HepG2 (cell line): ENCODE results near the gene BID. TPM values are rescaled to one million over a fixed set of nuclear protein-coding genes. Genes with fewer than 3 reads are reported as not detected.

ENCODE experiments used
- ATAC-seq: fragments of 200-7000 bp; cut with Tn5 transposase; 3 replicates; pipeline ENCODE4 v1.9.1; 2020; ENCODE audit warnings: mild to moderate bottlenecking, moderate library complexity
- BruUV-seq: library from RNA; stranded (reverse); fragments of 400-500 nt; replicated peaks from 2 replicates; lab custom pipeline; 2021; lab: Mats Ljungman, UMichigan
- CTCF ChIA-PET: fragments of 300-600 bp; formaldehyde crosslinking; extraction: SDS; loops from one replicate; lab custom pipeline; 2021; ENCODE audit warnings: low total read pairs, inconsistent platforms, low intra/inter-chr PET ratio; lab: Yijun Ruan, JAX
- POLR2A ChIA-PET: fragments of 350-600 bp; sonication (Branson Sonifier 250); formaldehyde crosslinking; loops from one replicate; lab custom pipeline; 2020; ENCODE audit warnings: antibody characterized with exemption, inconsistent platforms; lab: Yijun Ruan, JAX
- DNase-seq: peaks from one replicate; pipeline ENCODE4 v3.0.0-alpha.2; 2015; ENCODE audit warnings: low spot score
- FAIRE-seq: peaks from 3 replicates; lab custom pipeline; 2011; peaks lifted over from hg19 to GRCh38; lab: Jason Lieb, UNC
- H2AFZ ChIP-seq: one replicate; pipeline ENCODE4 v1.6.1; 2011; ENCODE audit warnings: low read length, inconsistent platforms
- H3K27ac ChIP-seq: fragments of 300-600 bp; 3 replicates; pipeline ENCODE4 v1.8.0; 2011; ENCODE audit warnings: mixed run types, mild to moderate bottlenecking, mixed read lengths, low read length, inconsistent platforms; ENCODE audit not compliant: insufficient read depth; ENCODE audit errors: extremely low read length
- H3K27me3 ChIP-seq, 2 experiments: fragments of 200-600 bp in 1 of 2; 2 replicates in 1 of 2; 3 replicates in 1 of 2; pipeline versions ENCODE4 v1.6.0 to v1.8.0; 2011; ENCODE audit warnings: low read length in 2 of 2, mild to moderate bottlenecking in 2 of 2, moderate library complexity in 2 of 2, inconsistent platforms in 1 of 2; ENCODE audit not compliant: insufficient read depth in 2 of 2, control insufficient read depth in 1 of 2
- H3K36me3 ChIP-seq, 2 experiments: fragments of 200-600 bp in 1 of 2; replicated peaks in 1 of 2; 2 replicates in 1 of 2; 3 replicates in 1 of 2; pipeline versions ENCODE4 v1.5.1 to v1.8.0; 2011; ENCODE audit warnings: low read length in 2 of 2, inconsistent platforms in 1 of 2; ENCODE audit not compliant: insufficient read depth in 2 of 2, control insufficient read depth in 1 of 2
- H3K4me1 ChIP-seq: 2 replicates; pipeline ENCODE4 v1.5.1; 2012; ENCODE audit warnings: low read length, inconsistent platforms; ENCODE audit not compliant: insufficient read depth
- H3K4me2 ChIP-seq: 2 replicates; pipeline ENCODE4 v1.6.0; 2011; ENCODE audit warnings: low read depth, low read length, inconsistent platforms
- H3K4me3 ChIP-seq, 3 experiments: fragments of 200-600 bp in 1 of 3; sonication (generic), shearing (Covaris generic) in 1 of 3; replicated peaks in 1 of 3; 2 replicates each; pipeline ENCODE4 v1.5.1; 2011 to 2016; ENCODE audit warnings: low read length in 3 of 3, inconsistent platforms in 2 of 3, low read depth in 2 of 3, mild to moderate bottlenecking in 2 of 3, control low read depth in 1 of 3, mixed read lengths in 1 of 3; ENCODE audit not compliant: insufficient read depth in 1 of 3
- H3K79me2 ChIP-seq: one replicate; pipeline ENCODE4 v1.6.1; 2011; ENCODE audit warnings: low read length, inconsistent platforms; ENCODE audit not compliant: insufficient read depth
- H3K9ac ChIP-seq: 2 replicates; pipeline ENCODE4 v1.6.0; 2011; ENCODE audit warnings: mild to moderate bottlenecking, low read depth, low read length, inconsistent platforms; ENCODE audit not compliant: insufficient read depth
- H3K9me3 ChIP-seq: 2 replicates; pipeline ENCODE4 v1.5.1; 2012; ENCODE audit warnings: mild to moderate bottlenecking, low read length
- H4K20me1 ChIP-seq: 2 replicates; pipeline ENCODE4 v1.6.0; 2011; ENCODE audit warnings: inconsistent platforms, mild to moderate bottlenecking, low read length, moderate library complexity; ENCODE audit not compliant: insufficient read depth
- DRAP1 ChIP-seq: IDR thresholded peaks from 2 replicates; pipeline ENCODE4 v1.6.1; 2016; ENCODE audit warnings: missing genetic modification reagents, missing compliant biosample characterization
- EHMT2 ChIP-seq: fragments of 200-600 bp; sonication (generic); IDR thresholded peaks from 2 replicates; pipeline ENCODE4 v1.7.0; 2017; ENCODE audit warnings: antibody characterized with exemption, low read depth, low read length, borderline replicate concordance
- NFAT5 ChIP-seq: sonication (generic); formaldehyde crosslinking; IDR thresholded peaks from 2 replicates; pipeline ENCODE4 v1.4.0; 2020; ENCODE audit warnings: missing genetic modification reagents
- ZBTB1 ChIP-seq: sonication (generic); formaldehyde crosslinking; IDR thresholded peaks from 2 replicates; pipeline ENCODE4 v1.4.0; 2020; ENCODE audit warnings: missing genetic modification reagents, borderline replicate concordance
- ZMYM2 ChIP-seq: sonication (generic); formaldehyde crosslinking; IDR thresholded peaks from 2 replicates; pipeline ENCODE4 v1.8.0; 2022; ENCODE audit warnings: mild to moderate bottlenecking, missing genetic modification reagents
- WGBS: methylation state at CpG from one replicate; pipeline ENCODE4 v1.1.6; 2017; ENCODE audit warnings: low lambda C conversion rate; 5-methylcytosine and 5-hydroxymethylcytosine counted together
- in situ Hi-C: cut with HindIII; loops from 2 replicates; pipeline ENCODE4 v1.10.0; 2017; ENCODE audit warnings: low pct_unique_long_range_greater_than_20kb; ENCODE audit not compliant: extremely low pct_ligation_motif_present
- intact Hi-C: fragments of 100-400 bp; cut with micrococcal nuclease; formaldehyde crosslinking; loops from one replicate; pipeline ENCODE4 v1.10.0; 2022; ENCODE audit not compliant: unreplicated experiment
- polyA plus RNA-seq, 8 experiments: library from polyadenylated mRNA; depleted of rRNA in 3 of 8; stranded (reverse) in 7 of 8; unstranded in 1 of 8; fragments of >200 nt; fragmentation: Illumina TruSeq in 4 of 8; extraction: Trizol in 4 of 8; gene quantifications; 2 replicates each; pipeline versions ENCODE4 v1.2.1 to v1.2.3, GENCODE V29; 2011 to 2016; ENCODE audit warnings: low read depth in 4 of 8, missing spikeins in 1 of 8, mixed read lengths in 1 of 8; ENCODE audit not compliant: insufficient read depth in 1 of 8
- total RNA-seq, 5 experiments: library from RNA; depleted of rRNA; stranded (reverse); fragments of >200 nt; fragmentation: Illumina TruSeq; extraction: Trizol; gene quantifications; 2 replicates each; pipeline ENCODE4 v1.2.3, GENCODE V29; 2016; ENCODE audit warnings: low read depth in 1 of 5

The BID gene
- total and polyA plus RNA-seq, 2 of the 13 experiments (the other 11 are each of a cell fraction or from before 2014, with no cell fraction given) = 35.3 to 51.7 TPM

DNA sequence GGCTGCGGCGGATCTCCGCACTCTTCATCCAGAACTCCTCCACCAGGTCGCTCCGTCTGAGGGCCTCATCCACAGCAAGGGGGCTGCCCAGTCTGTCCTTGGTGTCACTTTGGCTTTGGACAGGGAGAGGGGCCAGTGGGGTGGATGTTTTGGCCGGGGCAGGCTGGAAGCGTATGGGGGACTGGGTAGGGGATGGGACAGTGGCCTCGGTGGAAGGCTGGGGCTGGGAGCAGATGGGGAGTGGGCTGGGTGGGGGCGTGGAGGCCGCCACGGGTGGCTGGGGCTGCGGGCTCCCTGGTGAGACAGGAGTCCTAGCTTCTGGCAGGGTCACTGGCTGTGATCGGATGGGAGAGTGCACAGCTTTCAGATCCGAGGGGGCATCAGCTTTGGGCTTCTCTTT lies 44.4 kb upstream of the BID start:
- DNase-seq (no peak), FAIRE-seq (no peak), ATAC-seq (no peak)
- Histone ChIP-seq H3K4me2 (no peak overlapping the region), H3K79me2 (no peaks in the 10 kb centered on the region), H3K4me1 (no peaks in the 10 kb centered on the region), H3K27ac (no peak overlapping the region), H3K9ac (no peak overlapping the region), H3K9me3 (no peaks in the 10 kb centered on the region), H3K4me3 (no peak overlapping the region), H3K27me3 (no peaks in the 10 kb centered on the region), H3K36me3 (peaks cover 7 to 11% of the 10 kb centered on the region in 2 experiments; a peak in 4 of 5 replicates), H4K20me1 (no peaks in the 10 kb centered on the region), H2AFZ (no peak overlapping the region)
- no peak for TF ChIP-seq ZBTB1 (CRISPR knock-in tag)
- TF ChIP-seq DRAP1 (CRISPR knock-in tag) = no peak
- no peak for TF ChIP-seq ZMYM2 (CRISPR knock-in tag)
- no peak for TF ChIP-seq EHMT2
- no peak for TF ChIP-seq NFAT5 (CRISPR knock-in tag)
- WGBS = 97% methylated on average over 14 of the region's 14 CpGs
- intact Hi-C loops (no loop called here), in situ Hi-C loops (no loop called here)
- ChIA-PET POLR2A (no interaction called here), CTCF (no interaction called here)
- BruUV-seq = no TSS peak
